K562 (cell line): ENCODE measurements around the gene LRRC4C. TPM values are rescaled to one million over a fixed set of nuclear protein-coding genes. Genes with fewer than 3 reads are reported as not detected.

Experiments
- ATAC-seq: fragments of 200-7000 bp; cut with Tn5 transposase; 3 replicates; pipeline ENCODE4 v1.9.1; 2020; ENCODE audit warnings: moderate library complexity
- BruUV-seq: library from RNA; stranded (reverse); fragments of 400-500 nt; replicated peaks from 2 replicates; lab custom pipeline; 2021; lab: Mats Ljungman, UMichigan
- CTCF ChIA-PET: fragments of 300-600 bp; formaldehyde crosslinking; extraction: SDS; loops from one replicate; lab custom pipeline; 2021; ENCODE audit warnings: low intra/inter-chr PET ratio; lab: Yijun Ruan, JAX
- POLR2A ChIA-PET: fragments of 300-600, 350-650 bp; sonication (Branson Sonifier 250); formaldehyde crosslinking; extraction: SDS; loops from one replicate; lab custom pipeline; 2021; ENCODE audit warnings: antibody characterized with exemption, inconsistent platforms; lab: Yijun Ruan, JAX
- DNase-seq, 4 experiments: peaks; one replicate each; pipeline versions ENCODE4 v3.0.0 to v3.0.0-alpha.2; 2011 to 2018; ENCODE audit warnings: low spot score in 3 of 4, mixed read lengths in 3 of 4; ENCODE audit errors: extremely low read depth in 1 of 4
- FAIRE-seq: peaks from 2 replicates; lab custom pipeline; 2011; peaks lifted over from hg19 to GRCh38; lab: Jason Lieb, UNC
- H2AFZ ChIP-seq: 2 replicates; pipeline ENCODE4 v1.6.0; 2011; ENCODE audit warnings: low read depth, low read length, control low read depth, inconsistent platforms
- H3K27ac ChIP-seq: fragments of 200-600 bp; 3 replicates; pipeline ENCODE4 v1.8.0; 2011; ENCODE audit warnings: low read depth, mild to moderate bottlenecking, control low read depth, inconsistent platforms, low read length, moderate library complexity, mixed read lengths; ENCODE audit errors: extremely low read depth
- H3K27me3 ChIP-seq, 2 experiments: fragments of 300-600 bp in 1 of 2; 2 replicates in 1 of 2; 3 replicates in 1 of 2; pipeline versions ENCODE4 v1.6.0 to v1.8.0; 2011; ENCODE audit warnings: inconsistent platforms in 2 of 2, low read length in 2 of 2, mild to moderate bottlenecking in 1 of 2, mixed read lengths in 1 of 2, moderate library complexity in 1 of 2; ENCODE audit not compliant: control insufficient read depth in 2 of 2, insufficient read depth in 2 of 2
- H3K36me3 ChIP-seq: fragments of 300-600 bp; 3 replicates; pipeline ENCODE4 v1.8.0; 2011; ENCODE audit warnings: mild to moderate bottlenecking, low read length, inconsistent platforms; ENCODE audit not compliant: control insufficient read depth, insufficient read depth
- H3K4me1 ChIP-seq, 2 experiments: fragments of 200-600 bp in 1 of 2; replicated peaks in 1 of 2; 2 replicates in 1 of 2; 3 replicates in 1 of 2; pipeline versions ENCODE4 v1.5.1 to v1.8.0; 2011; ENCODE audit warnings: inconsistent platforms in 2 of 2, low read length in 2 of 2, mild to moderate bottlenecking in 1 of 2, mixed read lengths in 1 of 2, moderate library complexity in 1 of 2; ENCODE audit not compliant: control insufficient read depth in 2 of 2, insufficient read depth in 2 of 2
- H3K4me2 ChIP-seq: 2 replicates; pipeline ENCODE4 v1.6.1; 2011; ENCODE audit warnings: low read length, control low read depth, inconsistent platforms, mixed read lengths; ENCODE audit not compliant: insufficient read depth
- H3K4me3 ChIP-seq: fragments of 200-600 bp; sonication (generic), shearing (Covaris generic); 2 replicates; pipeline ENCODE4 v1.5.1; 2016; ENCODE audit warnings: control low read depth, inconsistent platforms
- H3K79me2 ChIP-seq: fragments of 200-600 bp; 3 replicates; pipeline ENCODE4 v1.8.0; 2011; ENCODE audit warnings: low read length, inconsistent platforms; ENCODE audit not compliant: control insufficient read depth, insufficient read depth
- H3K9ac ChIP-seq, 2 experiments: 2 replicates each; pipeline versions ENCODE4 v1.6.0 to v1.6.1; 2011; ENCODE audit warnings: low read depth in 2 of 2, low read length in 2 of 2, control low read depth in 1 of 2, inconsistent platforms in 1 of 2, mild to moderate bottlenecking in 1 of 2, mixed read lengths in 1 of 2; ENCODE audit not compliant: insufficient read depth in 1 of 2
- H3K9me1 ChIP-seq: one replicate; pipeline ENCODE4 v1.6.0; 2011; ENCODE audit warnings: inconsistent platforms, mild to moderate bottlenecking, low read length, moderate library complexity; ENCODE audit not compliant: control insufficient read depth, insufficient read depth
- H3K9me3 ChIP-seq: replicated peaks from 2 replicates; pipeline ENCODE4 v1.5.1; 2011; ENCODE audit warnings: low read depth, low read length, inconsistent platforms; ENCODE audit not compliant: control insufficient read depth, insufficient read depth
- H4K20me1 ChIP-seq: replicated peaks from 2 replicates; pipeline ENCODE4 v1.6.1; 2011; ENCODE audit warnings: low read length, inconsistent platforms, mixed read lengths; ENCODE audit not compliant: control insufficient read depth, insufficient read depth
- ATF7 ChIP-seq: fragments of 450-650 bp; IDR thresholded peaks from 2 replicates; pipeline ENCODE4 v1.7.1; 2014; ENCODE audit warnings: mild to moderate bottlenecking, moderate library complexity
- HLTF ChIP-seq: fragments of 450-650 bp; IDR thresholded peaks from 2 replicates; pipeline ENCODE4 v1.6.1; 2016
- KLF10 ChIP-seq: fragments of 250-450 bp; sonication (Bioruptor Pico); IDR thresholded peaks from 2 replicates; pipeline ENCODE4 v1.6.1; 2021; ENCODE audit warnings: matching md5 sums
- MEF2A ChIP-seq: IDR thresholded peaks from 2 replicates; pipeline ENCODE4 v1.6.1; 2011; ENCODE audit warnings: low read depth, mild to moderate bottlenecking, low read length, moderate library complexity; ENCODE audit not compliant: control insufficient read depth
- NCOA4 ChIP-seq: fragments of 450-650 bp; IDR thresholded peaks from 2 replicates; pipeline ENCODE4 v1.6.1; 2018; ENCODE audit warnings: mild to moderate bottlenecking; ENCODE audit not compliant: partially characterized antibody
- NONO ChIP-seq, 2 experiments: fragments of 200-400 bp in 1 of 2; fragments of 450-650 bp in 1 of 2; formaldehyde crosslinking in 1 of 2; IDR thresholded peaks; 2 replicates each; pipeline ENCODE4 v1.6.1; 2017; ENCODE audit warnings: low read depth in 2 of 2, mild to moderate bottlenecking in 2 of 2, moderate library complexity in 2 of 2, low read length in 1 of 2
- PML ChIP-seq: IDR thresholded peaks from 2 replicates; pipeline ENCODE4 v1.6.1; 2012; ENCODE audit warnings: low read length, inconsistent platforms
- RBM34 ChIP-seq: fragments of 200-400 bp; formaldehyde crosslinking; IDR thresholded peaks from 2 replicates; pipeline ENCODE4 v1.6.1; 2018; ENCODE audit warnings: low read length, borderline replicate concordance; ENCODE audit not compliant: insufficient read depth
- TRIM28 ChIP-seq: fragments of 450-650 bp; IDR thresholded peaks from 2 replicates; pipeline ENCODE4 v1.6.1; 2017
- ZNF133 ChIP-seq: fragments of 250-450 bp; sonication (Bioruptor Pico); IDR thresholded peaks from 2 replicates; pipeline ENCODE4 v1.4.0; 2020; ENCODE audit warnings: mild to moderate bottlenecking
- ZNF143 ChIP-seq: sonication (generic); formaldehyde crosslinking; IDR thresholded peaks from 2 replicates; pipeline ENCODE4 v1.9.0; 2022; ENCODE audit warnings: mild to moderate bottlenecking, missing genetic modification reagents
- ZNF165 ChIP-seq: fragments of 250-450 bp; sonication (Bioruptor Pico); IDR thresholded peaks from 2 replicates; pipeline ENCODE4 v1.4.0; 2020; ENCODE audit warnings: borderline replicate concordance
- ZNF584 ChIP-seq: fragments of 200-800 bp; sonication (Bioruptor generic); IDR thresholded peaks from 2 replicates; pipeline ENCODE4 v1.6.1; 2016; ENCODE audit warnings: low read depth, mild to moderate bottlenecking, missing genetic modification characterization, missing compliant biosample characterization
- in situ Hi-C: fragments of 300-500 bp; cut with MboI; formaldehyde crosslinking; loops from 4 replicates; pipeline ENCODE4 v1.15.0; 2018; ENCODE audit warnings: inconsistent platforms, mixed read lengths
- intact Hi-C: fragments of 100-400 bp; cut with micrococcal nuclease; formaldehyde crosslinking; loops from 2 replicates; pipeline ENCODE4 v1.14.2; 2022
- polyA plus RNA-seq, 8 experiments: library from polyadenylated mRNA; depleted of rRNA in 4 of 8; stranded (reverse) in 5 of 8; unstranded in 3 of 8; fragments of >200 nt; fragmentation: Nextera tagmentation in 2 of 8; fragmentation: Illumina TruSeq in 1 of 8; extraction: Ambion mirVana in 2 of 8; extraction: Trizol in 1 of 8; gene quantifications; 2 replicates each; pipeline versions ENCODE4 v1.2.1 to v1.2.3, GENCODE V29; 2011 to 2014; ENCODE audit warnings: inconsistent platforms in 1 of 8, missing spikeins in 1 of 8
- total RNA-seq, 7 experiments: library from RNA; depleted of rRNA in 6 of 7; stranded (reverse); fragments of >200 nt in 6 of 7; fragmentation: Illumina TruSeq in 2 of 7; extraction: Trizol in 2 of 7; gene quantifications; 2 replicates each; pipeline versions ENCODE4 v1.2.1 to v1.2.3, GENCODE V29; 2011 to 2021; ENCODE audit warnings: low replicate concordance in 1 of 7
- TF ChIP-seq, protein P1 (sequence below): fragments of 250-450 bp; sonication (Bioruptor Pico); IDR thresholded peaks from 2 replicates; pipeline ENCODE4 v1.4.0; 2020
- TF ChIP-seq, protein P2 (sequence below): sonication (generic); formaldehyde crosslinking; IDR thresholded peaks from 2 replicates; pipeline ENCODE4 v1.8.0; 2023; ENCODE audit warnings: mild to moderate bottlenecking, missing genetic modification reagents

Gene LRRC4C
- total and polyA plus RNA-seq, 9 of the 15 experiments (the other 6 are each of a cell fraction or from before 2014, with no cell fraction given): not detected

DNA sequence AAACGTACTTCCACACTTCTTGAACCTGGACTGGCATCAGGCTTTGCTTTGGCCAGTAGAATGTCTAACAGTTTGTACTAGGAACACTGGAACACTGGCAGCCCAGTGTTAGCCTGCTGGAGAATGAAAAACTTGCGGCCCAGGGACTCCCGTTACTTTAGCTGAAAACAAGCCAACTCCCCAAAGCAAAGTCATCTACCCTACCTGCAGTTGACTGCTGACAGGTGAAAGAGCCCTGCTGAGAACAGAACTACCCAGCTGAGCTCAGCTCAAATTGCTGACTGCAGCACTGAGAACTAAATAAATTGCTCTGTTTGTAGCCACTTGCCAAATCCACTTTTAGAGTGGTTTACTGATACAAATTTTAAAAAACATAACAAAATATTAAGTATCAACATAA is 342.5 kb downstream of the LRRC4C start (continued):
- no peak for TF ChIP-seq RBM34
- no peak for TF ChIP-seq ZNF143
- TF ChIP-seq, all 486 proteins: peak for 0

DNA sequence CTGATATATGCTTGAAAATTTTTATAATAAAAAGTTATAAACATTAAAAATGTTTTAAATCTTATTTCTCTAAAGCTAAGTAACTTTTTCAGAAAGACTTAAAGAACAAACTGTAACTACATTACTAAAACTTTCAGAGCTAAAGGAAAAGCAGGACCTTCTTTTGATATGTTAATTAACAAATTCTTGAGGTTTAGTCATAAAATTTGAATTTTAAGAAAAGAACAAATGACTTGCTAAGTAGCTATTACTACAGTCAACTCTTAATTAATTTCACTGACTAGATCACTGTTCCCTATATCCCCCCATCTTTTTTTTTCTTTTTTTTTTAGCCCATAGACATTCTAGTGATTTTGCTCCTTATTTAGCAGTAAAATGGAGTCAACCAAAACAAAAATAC is 344.4 kb downstream of the LRRC4C start:
- H3K4me2 ChIP-seq: no peak overlapping the region
- intact Hi-C loops: no loop called here
- H3K79me2 ChIP-seq: no peaks in the 10 kb centered on the region
- no peak overlapping the region for H2AFZ ChIP-seq
- H3K9me1 ChIP-seq: no peaks in the 10 kb centered on the region
- no peaks in the 10 kb centered on the region for H4K20me1 ChIP-seq
- ChIA-PET POLR2A (no interaction called here), CTCF (no interaction called here)
- no peak overlapping the region for H3K4me3 ChIP-seq
- DNase-seq (no peak), FAIRE-seq (no peak), ATAC-seq (no peak)
- H3K4me1 ChIP-seq: no peaks in the 10 kb centered on the region
- no peaks in the 10 kb centered on the region for H3K36me3 ChIP-seq
- no TSS peak for BruUV-seq
- no peaks in the 10 kb centered on the region; the same call in 1 of the 2 replicates for H3K9me3 ChIP-seq
- H3K27me3 ChIP-seq: no peaks in the 10 kb centered on the region
- H3K9ac ChIP-seq: no peak overlapping the region
- no peak overlapping the region for H3K27ac ChIP-seq
- in situ Hi-C loops: no loop called here
- TF ChIP-seq, protein P1, sequence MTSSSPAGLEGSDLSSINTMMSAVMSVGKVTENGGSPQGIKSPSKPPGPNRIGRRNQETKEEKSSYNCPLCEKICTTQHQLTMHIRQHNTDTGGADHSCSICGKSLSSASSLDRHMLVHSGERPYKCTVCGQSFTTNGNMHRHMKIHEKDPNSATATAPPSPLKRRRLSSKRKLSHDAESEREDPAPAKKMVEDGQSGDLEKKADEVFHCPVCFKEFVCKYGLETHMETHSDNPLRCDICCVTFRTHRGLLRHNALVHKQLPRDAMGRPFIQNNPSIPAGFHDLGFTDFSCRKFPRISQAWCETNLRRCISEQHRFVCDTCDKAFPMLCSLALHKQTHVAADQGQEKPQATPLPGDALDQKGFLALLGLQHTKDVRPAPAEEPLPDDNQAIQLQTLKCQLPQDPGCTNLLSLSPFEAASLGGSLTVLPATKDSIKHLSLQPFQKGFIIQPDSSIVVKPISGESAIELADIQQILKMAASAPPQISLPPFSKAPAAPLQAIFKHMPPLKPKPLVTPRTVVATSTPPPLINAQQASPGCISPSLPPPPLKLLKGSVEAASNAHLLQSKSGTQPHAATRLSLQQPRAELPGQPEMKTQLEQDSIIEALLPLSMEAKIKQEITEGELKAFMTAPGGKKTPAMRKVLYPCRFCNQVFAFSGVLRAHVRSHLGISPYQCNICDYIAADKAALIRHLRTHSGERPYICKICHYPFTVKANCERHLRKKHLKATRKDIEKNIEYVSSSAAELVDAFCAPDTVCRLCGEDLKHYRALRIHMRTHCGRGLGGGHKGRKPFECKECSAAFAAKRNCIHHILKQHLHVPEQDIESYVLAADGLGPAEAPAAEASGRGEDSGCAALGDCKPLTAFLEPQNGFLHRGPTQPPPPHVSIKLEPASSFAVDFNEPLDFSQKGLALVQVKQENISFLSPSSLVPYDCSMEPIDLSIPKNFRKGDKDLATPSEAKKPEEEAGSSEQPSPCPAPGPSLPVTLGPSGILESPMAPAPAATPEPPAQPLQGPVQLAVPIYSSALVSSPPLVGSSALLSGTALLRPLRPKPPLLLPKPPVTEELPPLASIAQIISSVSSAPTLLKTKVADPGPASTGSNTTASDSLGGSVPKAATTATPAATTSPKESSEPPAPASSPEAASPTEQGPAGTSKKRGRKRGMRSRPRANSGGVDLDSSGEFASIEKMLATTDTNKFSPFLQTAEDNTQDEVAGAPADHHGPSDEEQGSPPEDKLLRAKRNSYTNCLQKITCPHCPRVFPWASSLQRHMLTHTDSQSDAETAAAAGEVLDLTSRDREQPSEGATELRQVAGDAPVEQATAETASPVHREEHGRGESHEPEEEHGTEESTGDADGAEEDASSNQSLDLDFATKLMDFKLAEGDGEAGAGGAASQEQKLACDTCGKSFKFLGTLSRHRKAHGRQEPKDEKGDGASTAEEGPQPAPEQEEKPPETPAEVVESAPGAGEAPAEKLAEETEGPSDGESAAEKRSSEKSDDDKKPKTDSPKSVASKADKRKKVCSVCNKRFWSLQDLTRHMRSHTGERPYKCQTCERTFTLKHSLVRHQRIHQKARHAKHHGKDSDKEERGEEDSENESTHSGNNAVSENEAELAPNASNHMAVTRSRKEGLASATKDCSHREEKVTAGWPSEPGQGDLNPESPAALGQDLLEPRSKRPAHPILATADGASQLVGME: no peak
- TF ChIP-seq NONO (IDR thresholded peaks at IDR 0.05; ENCODE audit: low read depth in 2 of 2, low read length in 1 of 2) (no peak), ZNF584 (CRISPR knock-in tag) (no peak), PML (no peak), ZNF133 (CRISPR knock-in tag) (no peak), NCOA4 (no peak), HLTF (no peak), MEF2A (no peak), KLF10 (no peak), TRIM28 (no peak), ATF7 (no peak), ZNF165 (no peak)
- TF ChIP-seq, protein P2, sequence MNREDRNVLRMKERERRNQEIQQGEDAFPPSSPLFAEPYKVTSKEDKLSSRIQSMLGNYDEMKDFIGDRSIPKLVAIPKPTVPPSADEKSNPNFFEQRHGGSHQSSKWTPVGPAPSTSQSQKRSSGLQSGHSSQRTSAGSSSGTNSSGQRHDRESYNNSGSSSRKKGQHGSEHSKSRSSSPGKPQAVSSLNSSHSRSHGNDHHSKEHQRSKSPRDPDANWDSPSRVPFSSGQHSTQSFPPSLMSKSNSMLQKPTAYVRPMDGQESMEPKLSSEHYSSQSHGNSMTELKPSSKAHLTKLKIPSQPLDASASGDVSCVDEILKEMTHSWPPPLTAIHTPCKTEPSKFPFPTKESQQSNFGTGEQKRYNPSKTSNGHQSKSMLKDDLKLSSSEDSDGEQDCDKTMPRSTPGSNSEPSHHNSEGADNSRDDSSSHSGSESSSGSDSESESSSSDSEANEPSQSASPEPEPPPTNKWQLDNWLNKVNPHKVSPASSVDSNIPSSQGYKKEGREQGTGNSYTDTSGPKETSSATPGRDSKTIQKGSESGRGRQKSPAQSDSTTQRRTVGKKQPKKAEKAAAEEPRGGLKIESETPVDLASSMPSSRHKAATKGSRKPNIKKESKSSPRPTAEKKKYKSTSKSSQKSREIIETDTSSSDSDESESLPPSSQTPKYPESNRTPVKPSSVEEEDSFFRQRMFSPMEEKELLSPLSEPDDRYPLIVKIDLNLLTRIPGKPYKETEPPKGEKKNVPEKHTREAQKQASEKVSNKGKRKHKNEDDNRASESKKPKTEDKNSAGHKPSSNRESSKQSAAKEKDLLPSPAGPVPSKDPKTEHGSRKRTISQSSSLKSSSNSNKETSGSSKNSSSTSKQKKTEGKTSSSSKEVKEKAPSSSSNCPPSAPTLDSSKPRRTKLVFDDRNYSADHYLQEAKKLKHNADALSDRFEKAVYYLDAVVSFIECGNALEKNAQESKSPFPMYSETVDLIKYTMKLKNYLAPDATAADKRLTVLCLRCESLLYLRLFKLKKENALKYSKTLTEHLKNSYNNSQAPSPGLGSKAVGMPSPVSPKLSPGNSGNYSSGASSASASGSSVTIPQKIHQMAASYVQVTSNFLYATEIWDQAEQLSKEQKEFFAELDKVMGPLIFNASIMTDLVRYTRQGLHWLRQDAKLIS (CRISPR knock-in tag): no peak
